SHP77 treated with DMSO at 0.1 percent for 48 hours (cell line): ENCODE data around the gene PARD3B.
"Not testable (repeated sequence)": the region's sequence is repeated elsewhere in the genome, so short reads cannot be mapped to it uniquely, and the experiment has no call there.

Experiments
- DNase-seq: peaks from one replicate; lab custom pipeline; 2025; lab: John Stamatoyannopoulos, UW

Gene PARD3B

DNA sequence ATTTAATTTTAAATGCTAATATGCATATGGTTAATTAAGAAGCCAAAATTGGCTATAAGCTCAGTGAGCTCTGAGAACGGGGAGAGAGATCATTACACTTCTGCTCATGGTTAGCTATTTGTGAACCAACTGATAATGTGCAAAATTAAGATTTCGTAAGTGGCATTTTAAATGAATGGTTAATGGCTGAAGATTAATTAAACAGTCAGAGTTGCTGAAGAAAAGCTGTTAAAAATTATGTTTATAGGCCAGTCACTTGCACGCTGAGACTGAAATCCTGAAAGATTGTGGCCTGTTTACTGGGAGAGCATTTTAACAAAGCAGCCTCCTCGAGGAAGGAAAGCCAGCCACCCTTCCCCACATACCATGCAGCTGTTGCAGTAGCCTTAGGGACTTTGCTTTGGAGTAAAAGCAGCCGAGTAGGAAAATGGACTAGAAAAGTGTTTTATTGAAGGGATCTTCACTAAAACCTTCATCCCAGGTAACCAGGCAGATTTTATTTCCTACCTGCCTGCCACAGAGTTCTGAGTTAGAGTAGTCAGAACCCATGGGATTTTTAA is 918.3 kb downstream of the PARD3B start:
- DNase-seq, result no peak

DNA sequence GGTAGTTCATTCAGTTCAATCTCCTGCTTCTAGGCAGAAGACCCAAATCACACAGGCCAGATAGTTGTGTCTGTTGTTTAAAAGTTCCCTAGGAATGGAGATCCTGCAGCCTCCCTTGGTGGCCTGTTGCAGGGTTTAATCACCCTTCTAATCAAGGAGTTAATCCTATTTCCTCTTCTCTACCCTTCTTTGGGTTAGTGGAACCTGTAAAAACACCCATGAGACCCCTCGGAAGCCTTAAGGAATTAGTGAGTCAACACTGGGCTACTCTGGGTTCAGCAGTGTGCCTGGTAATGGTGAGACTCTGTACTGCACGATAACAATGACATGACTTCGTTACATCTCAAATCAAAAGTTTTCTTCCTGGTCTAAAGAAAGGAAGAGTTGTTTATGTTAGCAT is 919.4 kb downstream of the PARD3B start:
- no peak for DNase-seq

DNA sequence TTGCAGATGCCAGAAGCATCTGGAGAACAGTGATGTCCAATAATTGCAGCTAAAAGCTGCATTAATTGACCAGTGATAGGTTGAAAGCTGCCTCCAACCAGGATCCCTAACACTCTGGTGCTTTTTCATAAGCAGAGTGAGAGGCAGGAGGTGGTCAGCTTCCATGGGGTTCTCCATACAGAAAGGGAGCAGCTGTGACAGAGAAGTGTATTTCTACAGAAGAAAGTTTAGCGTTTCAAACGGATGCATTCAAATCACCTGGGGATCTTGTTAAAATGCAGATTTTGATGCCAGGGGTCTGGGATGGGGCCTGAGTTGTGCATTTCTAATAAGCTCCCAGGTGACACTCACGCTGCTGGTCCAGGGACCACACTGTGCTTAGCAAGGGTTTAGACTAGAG is 920.5 kb downstream of the PARD3B start:
- no peak for DNase-seq

DNA sequence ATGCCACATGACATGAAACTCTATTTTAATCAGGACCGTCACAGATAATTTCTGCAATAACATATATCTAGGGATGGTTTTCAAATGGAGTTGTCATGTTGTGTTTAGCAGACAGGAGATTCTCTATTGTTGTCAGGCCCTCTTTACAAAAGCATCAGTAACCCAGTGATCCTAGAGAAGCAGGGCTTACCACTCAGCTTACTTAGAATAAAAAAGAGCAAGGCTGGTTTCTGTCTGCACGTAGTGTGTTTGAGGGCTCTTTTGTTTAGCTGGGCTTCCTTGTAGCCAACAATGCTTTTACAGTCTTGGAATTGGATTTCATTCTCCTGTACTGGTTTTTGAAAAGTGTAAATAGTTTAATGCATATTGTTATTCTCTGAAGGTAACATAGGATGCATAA is 926.5 kb downstream of the PARD3B start:
- DNase-seq, result no peak

DNA sequence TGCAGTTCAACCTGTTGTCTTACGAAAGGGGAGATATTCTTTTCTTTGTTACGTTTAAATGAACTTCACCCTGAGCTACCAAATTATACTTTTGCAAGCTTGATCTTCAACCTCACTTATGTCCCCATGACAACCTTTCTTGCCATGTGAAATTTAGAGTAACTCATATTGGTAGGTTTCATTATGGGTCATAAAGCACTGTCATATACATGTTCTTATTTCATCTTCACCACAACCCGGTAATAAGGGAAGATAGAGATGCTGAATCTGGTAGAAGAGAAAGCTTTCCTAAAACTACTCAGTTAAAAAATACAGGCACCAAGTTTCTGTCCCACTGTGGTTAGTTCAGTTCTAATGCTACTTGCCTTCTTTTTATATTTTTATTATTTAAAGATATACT is 928.5 kb downstream of the PARD3B start:
- no peak for DNase-seq

DNA sequence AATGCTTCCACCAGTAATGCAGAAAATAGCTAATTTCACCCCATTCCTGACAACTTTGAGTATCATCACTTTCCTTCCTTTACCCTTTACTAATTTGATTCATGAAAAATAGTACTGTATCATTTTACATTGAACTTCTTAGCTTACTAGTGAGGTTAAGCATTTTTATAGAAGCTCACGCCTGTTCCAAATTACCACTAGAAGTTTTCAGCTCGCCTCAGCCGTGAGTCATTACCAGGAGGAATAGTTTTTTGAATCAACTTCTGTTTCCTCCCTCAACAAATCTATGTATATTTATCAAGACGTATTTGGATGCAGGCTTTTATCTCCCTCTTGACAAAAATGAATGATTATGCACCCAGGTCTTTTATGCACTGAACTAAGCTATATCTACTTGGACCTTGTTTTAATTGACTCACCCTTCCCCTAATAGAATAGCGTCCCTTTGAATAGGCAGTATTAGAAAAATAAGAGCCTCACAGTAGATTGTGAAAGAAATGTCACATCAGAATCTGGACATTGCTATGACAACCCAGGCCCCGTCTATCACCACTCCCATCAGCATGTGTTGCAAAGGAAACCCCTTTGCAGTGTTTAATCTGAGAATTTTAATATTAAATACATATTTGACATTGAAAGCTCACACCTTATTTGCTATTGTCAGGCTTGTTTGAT is 929.6 kb downstream of the PARD3B start:
- no peak for DNase-seq

DNA sequence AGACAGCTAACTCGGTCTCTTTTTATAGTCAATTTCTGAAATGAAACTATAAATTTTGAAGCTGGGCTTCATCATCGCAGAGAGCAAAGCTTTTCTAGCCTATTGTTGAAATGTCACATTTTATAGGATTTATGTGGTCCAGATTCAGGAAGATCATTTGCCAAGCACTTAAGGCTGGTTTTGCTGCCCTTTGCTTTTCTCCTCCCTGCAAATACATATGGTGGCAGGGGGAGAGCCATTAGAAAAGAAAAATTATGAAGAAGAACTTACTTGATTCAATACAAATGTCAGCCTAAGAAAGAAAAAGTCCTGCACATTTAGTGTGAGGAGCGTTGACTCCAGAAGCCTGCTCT is 930.1 kb downstream of the PARD3B start:
- no peak for DNase-seq

DNA sequence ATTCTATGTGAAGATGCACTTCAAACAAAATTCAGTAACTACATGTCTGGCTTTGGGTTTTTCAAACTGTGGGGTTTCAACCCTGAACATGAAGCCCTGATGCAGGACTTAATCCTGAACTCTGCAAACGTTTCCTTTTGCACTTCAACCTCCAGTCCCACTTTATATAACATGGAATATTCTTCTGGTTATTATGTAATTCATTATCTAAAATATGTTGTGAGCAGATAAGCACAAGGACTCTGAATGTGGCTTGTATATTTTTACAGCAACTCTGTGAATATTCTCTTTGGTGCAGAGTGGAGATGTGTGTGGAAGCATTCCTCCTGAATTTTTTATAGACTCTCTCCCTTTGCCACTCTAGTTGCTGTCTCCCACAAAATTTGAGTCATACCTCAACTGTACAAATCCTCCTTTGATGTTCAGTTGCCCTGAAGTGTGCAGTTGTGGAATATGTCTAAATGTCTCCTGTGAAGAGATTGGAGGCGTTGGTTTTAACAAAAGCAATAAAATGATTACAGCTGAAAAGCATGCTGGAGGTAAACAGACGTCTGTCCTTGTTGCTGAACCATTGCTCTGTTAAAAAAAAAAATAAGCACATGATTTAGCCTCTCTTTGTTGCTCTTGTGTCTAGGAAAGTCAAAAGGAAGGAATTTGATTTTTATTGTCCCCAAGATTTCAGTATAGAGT is 931.9 kb downstream of the PARD3B start:
- DNase-seq, result no peak

DNA sequence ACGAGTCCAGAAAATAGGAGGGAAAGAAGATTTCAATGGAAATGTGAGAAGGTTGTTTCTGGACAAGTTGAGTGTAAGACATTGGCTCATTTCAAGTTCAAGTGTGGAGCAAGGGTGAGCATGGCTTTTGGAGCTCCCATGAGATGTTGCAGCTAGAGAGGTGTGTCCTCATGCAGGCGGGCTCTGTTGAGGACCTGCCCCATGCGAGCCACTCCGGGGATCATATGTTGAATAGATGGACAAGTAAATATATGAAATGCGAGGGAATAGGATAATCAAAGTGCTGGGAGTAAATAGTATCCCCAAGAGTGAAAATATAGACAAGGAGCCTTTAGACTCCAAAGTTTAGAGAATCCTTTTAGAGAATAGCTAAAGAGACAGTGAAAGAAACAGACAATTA is 936.6 kb downstream of the PARD3B start:
- no peak for DNase-seq

DNA sequence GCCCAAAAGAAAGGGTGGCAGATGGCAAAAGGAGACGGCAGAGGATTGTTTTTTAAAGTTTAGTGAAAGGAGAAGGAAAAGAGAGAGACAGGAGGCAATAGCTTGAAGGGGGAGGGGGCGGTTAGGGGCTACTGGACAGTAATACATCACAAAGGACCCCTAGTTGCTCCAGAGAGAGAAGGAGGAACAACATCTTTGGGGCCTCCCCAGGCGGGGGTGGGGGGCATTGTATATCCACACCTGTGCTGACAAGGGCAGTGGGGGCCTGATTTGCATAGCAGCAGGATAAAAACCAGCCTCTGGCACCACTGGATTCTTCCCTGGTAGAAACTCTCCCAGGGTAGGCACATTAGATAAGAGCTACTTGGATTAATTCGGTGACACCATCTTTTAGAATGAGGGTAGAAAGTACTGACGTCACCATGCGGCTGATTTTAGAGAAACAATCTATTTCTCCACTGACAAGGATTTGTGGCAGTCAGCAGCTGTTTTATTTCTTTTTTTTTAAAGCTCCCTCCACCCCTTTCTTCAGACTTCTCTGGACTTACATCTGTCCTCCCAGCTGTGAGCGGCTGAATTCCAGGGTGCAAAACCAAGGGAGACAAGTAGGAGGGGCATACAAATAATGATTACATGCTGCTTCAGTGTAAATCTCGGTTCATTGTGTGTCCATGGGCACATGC is 937.3 kb downstream of the PARD3B start:
- DNase-seq, result no peak

DNA sequence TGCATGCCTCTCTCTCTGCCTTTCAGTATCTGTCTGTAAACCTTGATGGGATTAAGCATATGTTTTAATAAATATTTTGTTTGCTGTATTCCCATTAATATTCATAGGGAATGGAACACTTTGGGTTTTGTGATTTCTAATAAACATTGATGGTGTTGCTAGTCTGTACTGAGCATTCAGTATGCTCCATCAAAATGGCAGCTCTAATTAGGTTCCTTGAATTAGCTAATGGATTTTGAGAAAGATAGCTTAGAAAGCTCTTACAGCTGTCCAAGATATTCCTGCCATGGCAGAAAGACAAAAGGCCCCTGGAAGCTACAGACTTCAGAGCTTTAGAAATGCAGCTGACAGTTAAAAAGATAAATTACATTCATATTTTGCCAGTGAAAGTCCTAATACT is 937.8 kb downstream of the PARD3B start:
- no peak for DNase-seq

DNA sequence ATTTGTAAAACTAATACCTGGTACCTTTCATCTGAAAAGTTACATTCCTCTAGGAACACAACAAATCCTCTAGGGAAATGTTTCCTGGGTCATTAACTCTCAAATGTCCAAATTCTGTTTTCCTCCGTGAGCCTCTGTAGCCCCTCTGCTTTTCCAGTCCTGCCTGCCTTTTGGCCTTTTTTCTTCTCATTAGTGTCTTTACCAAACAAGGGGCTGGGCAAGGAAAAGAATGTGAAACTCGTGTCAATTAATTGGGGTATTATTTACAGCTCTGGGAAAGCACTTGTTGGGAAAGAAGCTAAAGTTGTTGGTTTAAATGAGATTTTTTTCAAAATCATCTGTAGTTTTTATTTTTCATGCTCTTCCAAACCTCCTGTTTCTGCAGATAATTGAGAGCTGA is 938.9 kb downstream of the PARD3B start:
- no peak for DNase-seq

DNA sequence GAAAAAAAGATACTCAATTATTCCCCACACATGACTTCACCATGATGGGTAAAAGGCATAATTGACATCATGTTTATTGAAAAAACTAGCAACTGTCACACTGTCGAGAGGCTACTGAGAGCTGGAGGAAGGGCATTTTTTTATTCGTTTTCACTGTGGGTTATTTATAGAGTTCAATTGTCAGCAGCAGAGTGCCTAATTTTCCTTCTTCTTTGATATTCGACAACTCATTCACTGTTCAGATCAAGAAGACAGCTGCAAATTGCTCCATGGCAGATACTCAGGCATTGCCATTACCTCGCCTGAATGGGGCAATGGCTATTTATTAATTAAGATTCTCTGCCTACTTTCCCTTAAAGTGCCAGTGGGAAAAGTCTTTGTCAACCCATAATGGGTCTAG is 939.5 kb downstream of the PARD3B start:
- DNase-seq, result no peak

DNA sequence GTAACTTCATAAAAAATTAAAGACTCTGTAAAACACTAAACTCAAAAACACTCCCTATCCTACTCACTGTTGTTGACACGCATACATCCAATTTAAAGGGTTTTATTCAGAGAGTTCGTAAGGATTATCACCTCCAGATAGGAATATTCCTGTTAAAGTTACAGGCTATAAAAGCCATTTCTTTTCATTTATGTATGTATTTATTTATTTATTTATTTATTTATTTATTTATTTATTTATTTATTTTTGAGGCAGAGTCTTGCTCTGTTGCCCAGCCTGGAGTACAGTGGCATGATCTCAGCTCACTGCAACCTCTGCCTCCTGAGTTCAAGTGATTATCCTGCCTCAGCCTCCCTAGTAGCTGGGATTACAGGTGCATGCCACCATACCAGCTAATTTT is 948.3 kb downstream of the PARD3B start:
- DNase-seq, result not testable (repeated sequence)

DNA sequence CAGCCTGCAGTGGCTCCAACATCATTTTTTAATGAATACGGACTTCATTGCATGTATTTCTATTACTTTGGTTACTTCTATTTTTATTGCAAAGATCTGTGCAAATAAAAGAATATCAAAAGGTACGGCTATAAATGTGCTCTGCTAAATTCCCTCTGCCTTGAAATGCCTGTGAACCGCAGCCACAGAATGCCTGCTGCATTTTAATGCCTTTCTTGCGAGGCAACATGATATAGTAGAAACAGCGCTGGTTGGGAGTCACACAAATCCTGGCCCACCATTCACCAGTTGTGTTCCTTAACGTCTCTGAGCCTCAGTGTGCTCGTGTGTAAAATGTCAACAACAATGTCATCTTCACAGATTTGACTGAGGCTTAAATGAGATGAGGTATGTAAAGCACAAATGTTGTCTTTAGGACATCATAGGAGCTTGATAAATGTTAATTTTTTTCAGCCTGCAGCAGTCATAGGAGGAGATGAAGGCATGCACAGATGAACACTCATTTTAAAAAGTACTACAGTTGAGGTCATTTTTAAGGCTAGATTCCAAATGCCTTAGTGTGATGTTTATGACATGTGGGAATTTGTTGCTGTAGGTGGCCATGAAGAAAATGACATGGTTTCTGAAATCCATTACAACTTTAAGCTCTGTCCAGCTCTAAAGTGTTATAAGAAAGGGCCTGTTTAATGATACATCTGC is 949.4 kb downstream of the PARD3B start:
- no peak for DNase-seq

DNA sequence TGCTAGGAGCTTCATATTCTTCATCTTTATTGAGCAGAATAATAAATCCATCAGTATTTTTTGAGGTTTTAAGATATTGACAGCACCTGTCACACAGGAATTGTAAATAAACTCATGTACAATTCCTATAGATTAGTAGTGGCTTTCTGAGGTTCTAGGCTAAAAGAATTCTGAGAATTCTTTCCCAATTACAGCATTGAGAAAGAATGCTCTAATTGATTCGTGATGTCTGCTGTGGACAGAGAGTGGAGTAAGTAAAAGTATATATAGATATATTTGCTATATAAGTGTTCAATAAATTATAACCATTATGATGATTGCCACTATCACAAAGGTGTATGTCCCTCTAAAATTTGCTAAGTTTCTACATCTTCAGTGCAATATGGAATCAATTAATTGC is 950.5 kb downstream of the PARD3B start:
- no peak for DNase-seq

DNA sequence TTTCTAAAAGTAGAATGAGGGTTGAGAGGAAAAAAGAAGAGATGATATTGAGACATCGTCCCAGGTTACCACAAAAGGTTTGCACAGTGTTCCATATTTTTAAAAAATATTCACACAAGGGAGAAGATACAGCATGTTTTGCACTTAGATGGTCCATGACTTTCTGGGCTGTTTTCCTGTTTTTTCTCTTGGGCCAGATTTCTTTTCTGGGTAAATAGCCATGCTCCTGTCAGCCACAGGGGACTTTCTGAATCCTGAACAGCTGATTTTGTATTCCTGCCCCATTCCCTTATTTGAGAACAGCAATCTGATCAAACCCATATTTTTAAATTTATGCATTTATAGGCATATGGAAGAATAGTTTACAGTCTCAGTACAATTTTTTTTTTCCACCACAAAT is 951.1 kb downstream of the PARD3B start:
- no peak for DNase-seq

DNA sequence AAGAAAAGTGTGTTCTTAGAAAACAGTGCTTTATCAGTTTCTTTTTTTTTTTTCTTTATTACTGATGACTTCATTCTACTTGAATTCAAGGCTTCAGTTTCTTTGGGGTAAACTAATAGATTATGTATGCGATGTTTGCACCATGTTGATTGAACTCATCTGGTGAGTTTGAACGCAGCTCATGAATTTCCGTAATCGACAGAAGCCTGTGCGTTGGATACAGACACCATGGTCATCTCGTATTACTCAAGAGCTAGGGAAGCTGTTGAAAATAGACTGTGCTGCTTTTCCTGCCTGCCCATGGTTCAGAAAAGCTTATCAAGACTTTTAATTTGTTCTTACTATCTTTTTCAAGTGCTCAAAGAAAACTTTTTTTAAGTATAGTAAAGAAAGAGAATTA is 951.5 kb downstream of the PARD3B start:
- no peak for DNase-seq

DNA sequence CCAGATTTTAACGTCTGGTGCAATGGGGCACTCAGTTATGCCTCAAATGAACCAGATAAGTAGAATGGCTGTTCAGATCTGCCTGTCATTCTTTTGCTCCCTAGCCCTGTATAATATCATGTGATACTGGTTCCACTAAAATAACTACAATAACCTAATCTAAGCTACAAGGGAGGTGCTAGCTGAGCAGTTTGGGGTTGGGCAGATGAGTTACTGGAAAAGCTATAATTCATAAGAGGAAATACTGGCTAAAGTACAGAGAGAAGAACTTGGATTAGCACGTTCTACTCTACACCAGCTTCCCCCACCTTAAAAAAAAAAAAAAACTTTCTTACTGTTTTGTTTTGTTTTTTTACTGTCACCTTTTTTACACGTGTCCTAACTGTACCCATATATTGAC is 953.7 kb downstream of the PARD3B start:
- no peak for DNase-seq

DNA sequence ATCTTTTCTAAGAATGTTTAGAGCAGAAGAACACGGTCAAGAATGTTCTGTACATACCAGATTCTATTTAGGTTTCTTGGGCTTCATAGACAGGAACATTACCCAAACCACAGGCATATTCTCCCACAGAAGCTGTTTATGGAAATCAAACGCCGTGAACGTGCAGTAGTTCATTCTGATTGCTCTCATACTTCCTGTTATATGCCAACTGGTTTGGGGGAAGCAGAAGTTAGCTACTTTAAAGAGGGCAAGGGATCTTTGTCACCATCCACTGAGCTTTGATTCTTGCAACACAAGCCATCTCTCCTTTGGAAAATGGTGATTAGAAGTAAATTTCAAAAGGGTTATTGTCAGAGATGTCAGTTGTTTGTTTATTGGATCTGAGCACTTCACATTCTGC is 954.8 kb downstream of the PARD3B start:
- DNase-seq, result no peak

DNA sequence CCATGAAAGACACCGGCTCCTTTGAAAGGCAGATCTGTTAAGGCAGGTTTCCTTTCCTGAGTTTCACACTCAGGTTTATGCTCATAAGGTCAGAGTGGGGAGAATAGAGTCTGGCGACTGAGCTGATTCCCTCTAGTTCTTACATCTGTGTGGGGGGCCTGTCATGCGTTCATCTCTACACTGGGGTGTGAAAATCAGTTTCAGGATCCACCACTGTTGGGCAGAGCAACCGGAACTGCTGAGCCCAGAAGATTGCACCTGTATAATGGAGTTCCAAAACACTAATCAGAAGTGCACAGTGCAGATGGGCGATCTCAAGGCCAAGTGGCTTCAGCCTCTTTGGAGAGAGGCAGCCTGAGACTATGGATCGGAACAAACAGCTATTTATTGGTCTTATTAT is 955.7 kb downstream of the PARD3B start:
- DNase-seq, result no peak

DNA sequence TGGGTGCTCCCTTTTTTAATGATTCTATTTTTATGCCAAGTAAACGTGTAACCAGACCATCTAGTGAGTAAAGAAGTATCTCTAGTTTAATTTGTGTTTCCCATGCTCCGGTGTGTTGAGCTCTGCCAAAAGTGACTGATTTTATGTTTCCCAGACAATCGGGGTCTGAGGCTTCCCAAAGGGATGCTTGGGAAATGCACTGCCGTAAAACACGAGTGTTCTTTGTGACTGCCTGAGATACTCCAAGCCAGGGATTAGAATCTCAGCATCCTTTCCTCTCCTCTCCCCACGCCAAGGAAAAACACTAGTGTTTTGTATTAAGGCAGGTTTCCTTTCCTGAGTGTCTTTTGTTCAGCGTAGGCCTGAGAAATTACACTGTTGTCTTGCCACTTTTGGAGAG is 956.6 kb downstream of the PARD3B start:
- DNase-seq, result no peak

DNA sequence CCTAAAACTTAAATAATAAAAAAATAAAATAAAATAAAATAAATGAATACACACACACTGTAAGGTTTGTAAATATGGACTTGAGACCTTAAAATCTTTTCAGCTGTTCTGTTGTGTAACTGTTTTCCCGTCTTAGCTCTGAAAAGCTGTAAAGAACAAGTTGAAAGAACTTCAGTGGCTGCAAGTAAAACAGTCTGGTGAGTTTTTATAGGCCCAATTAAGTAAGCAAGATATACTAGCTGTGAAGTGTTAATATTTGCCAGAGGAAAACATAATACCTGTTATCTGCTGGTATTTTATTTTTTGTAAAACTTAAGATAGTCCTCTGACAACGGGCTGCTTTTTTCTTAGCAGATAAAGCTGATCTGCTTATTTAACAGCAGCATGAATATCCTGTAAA is 960.1 kb downstream of the PARD3B start:
- DNase-seq, result no peak
